CD14-positive monocyte (primary cell): Measurements from ENCODE around the gene MRTFA. TPM values are rescaled to one million over a fixed set of nuclear protein-coding genes. Genes with fewer than 3 reads are reported as not detected.

Experiments used
- DNase-seq, 3 donors: peaks; one replicate each; pipeline ENCODE4 v3.0.0-alpha.2; 2011 to 2022
- H2AFZ ChIP-seq: 2 replicates; pipeline ENCODE4 v1.6.0; 2012; ENCODE audit warnings: mild to moderate bottlenecking, low read depth, low read length, inconsistent platforms; ENCODE audit not compliant: insufficient read depth, poor library complexity, severe bottlenecking
- H3K27ac ChIP-seq, 2 donors: 1 replicate in 1 of 2; 2 replicates in 1 of 2; pipeline ENCODE4 v1.5.1; 2012 to 2013; ENCODE audit warnings: low read length in 2 of 2, control low read depth in 1 of 2, inconsistent platforms in 1 of 2, low read depth in 1 of 2, mild to moderate bottlenecking in 1 of 2
- H3K27me3 ChIP-seq, 2 donors: one replicate each; pipeline versions ENCODE4 v1.6.0 to v1.6.1; 2011 to 2013; ENCODE audit warnings: low read length in 2 of 2; ENCODE audit not compliant: control insufficient read depth in 2 of 2, insufficient read depth in 2 of 2
- H3K36me3 ChIP-seq, 2 donors: replicated peaks in 1 of 2; 1 replicate in 1 of 2; 2 replicates in 1 of 2; pipeline versions ENCODE4 v1.5.1 to v1.6.1; 2012 to 2013; ENCODE audit warnings: low read length in 2 of 2, control low read depth in 1 of 2, inconsistent platforms in 1 of 2, mild to moderate bottlenecking in 1 of 2; ENCODE audit not compliant: insufficient read depth in 2 of 2, control insufficient read depth in 1 of 2
- H3K4me1 ChIP-seq, 2 donors: 1 replicate in 1 of 2; 2 replicates in 1 of 2; pipeline versions ENCODE4 v1.5.1 to v1.6.1; 2012 to 2013; ENCODE audit warnings: low read length in 2 of 2, control low read depth in 1 of 2, inconsistent platforms in 1 of 2, mild to moderate bottlenecking in 1 of 2, moderate library complexity in 1 of 2; ENCODE audit not compliant: insufficient read depth in 2 of 2, control insufficient read depth in 1 of 2
- H3K4me2 ChIP-seq: replicated peaks from 2 replicates; pipeline ENCODE3; 2012; ENCODE audit warnings: low read length, moderate library complexity, mild to moderate bottlenecking; ENCODE audit not compliant: poor library complexity, severe bottlenecking; ENCODE audit errors: extremely low read depth
- H3K4me3 ChIP-seq, 3 experiments: fragments of 200-600 bp in 1 of 3; sonication (generic) in 1 of 3; replicated peaks in 1 of 3; 1 replicate in 2 of 3; 2 replicates in 1 of 3; pipeline ENCODE4 v1.5.1; 2011 to 2013; ENCODE audit warnings: low read length in 3 of 3, mild to moderate bottlenecking in 3 of 3, control low read depth in 2 of 3, low read depth in 2 of 3, inconsistent platforms in 1 of 3, moderate library complexity in 1 of 3
- H3K79me2 ChIP-seq: 2 replicates; pipeline ENCODE4 v1.6.0; 2012; ENCODE audit warnings: mild to moderate bottlenecking, control low read depth, inconsistent platforms, low read length, moderate library complexity; ENCODE audit not compliant: insufficient read depth
- H3K9ac ChIP-seq: 2 replicates; pipeline ENCODE4 v1.6.0; 2017; ENCODE audit warnings: low read length, mild to moderate bottlenecking; ENCODE audit not compliant: insufficient read depth, poor library complexity, severe bottlenecking
- H3K9me3 ChIP-seq, 2 donors: replicated peaks in 1 of 2; 1 replicate in 1 of 2; 2 replicates in 1 of 2; pipeline versions ENCODE4 v1.5.1 to v1.6.1; 2012 to 2013; ENCODE audit warnings: low read length in 2 of 2, control low read depth in 1 of 2; ENCODE audit not compliant: control insufficient read depth in 1 of 2, insufficient read depth in 1 of 2
- H4K20me1 ChIP-seq: 2 replicates; pipeline ENCODE4 v1.6.0; 2012; ENCODE audit warnings: mild to moderate bottlenecking, low read length, control low read depth, moderate library complexity; ENCODE audit not compliant: insufficient read depth
- H3K27ac Mint-ChIP-seq, 7 donors: one replicate each; pipeline ENCODE4 v1.8.0; 2020; ENCODE audit warnings: mild to moderate bottlenecking in 7 of 7, mixed read lengths in 7 of 7, moderate library complexity in 6 of 7, inconsistent platforms in 2 of 7
- H3K27me3 Mint-ChIP-seq, 3 donors: one replicate each; pipeline ENCODE4 v1.8.0; 2021 to 2022; ENCODE audit warnings: low read depth in 3 of 3, mild to moderate bottlenecking in 3 of 3, mixed read lengths in 3 of 3, moderate library complexity in 3 of 3, inconsistent platforms in 1 of 3
- H3K36me3 Mint-ChIP-seq, 2 donors: one replicate each; pipeline ENCODE4 v1.8.0; 2020; ENCODE audit warnings: mixed read lengths in 2 of 2, inconsistent platforms in 1 of 2, mild to moderate bottlenecking in 1 of 2
- H3K4me1 Mint-ChIP-seq: one replicate; pipeline ENCODE4 v1.8.0; 2020; ENCODE audit warnings: mild to moderate bottlenecking, mixed read lengths
- H3K4me3 Mint-ChIP-seq, 2 donors: one replicate each; pipeline ENCODE4 v1.8.0; 2020; ENCODE audit warnings: mild to moderate bottlenecking in 2 of 2, mixed read lengths in 2 of 2, moderate library complexity in 1 of 2
- H3K9me3 Mint-ChIP-seq, 7 donors: one replicate each; pipeline ENCODE4 v1.8.0; 2020 to 2022; ENCODE audit warnings: mixed read lengths in 7 of 7, mild to moderate bottlenecking in 6 of 7, moderate library complexity in 6 of 7, inconsistent platforms in 2 of 7
- CTCF ChIP-seq: fragments of 200-600 bp; IDR thresholded peaks from one replicate; pipeline ENCODE4 v1.8.0; 2022; ENCODE audit warnings: antibody characterized with exemption, mild to moderate bottlenecking
- WGBS: methylation state at CpG from one replicate; pipeline ENCODE4 v1.1.5; 2013; ENCODE audit warnings: missing lambda C conversion rate; ENCODE audit not compliant: insufficient coverage; 5-methylcytosine and 5-hydroxymethylcytosine counted together
- intact Hi-C, 2 donors: fragments of 100-400 bp; cut with micrococcal nuclease; formaldehyde crosslinking; loops; one replicate each; pipeline versions ENCODE4 v1.15.0 to v1.15.1; 2023
- polyA plus RNA-seq, 3 donors: library from polyadenylated mRNA; depleted of rRNA in 1 of 3; unstranded in 2 of 3; stranded (reverse) in 1 of 3; fragments of 300-500 nt in 2 of 3; fragments of >200 nt in 1 of 3; fragmentation: Illumina TruSeq in 2 of 3; gene quantifications; 1 replicate in 2 of 3; 2 replicates in 1 of 3; pipeline ENCODE4 v1.2.3, GENCODE V29; 2012 to 2021

The MRTFA gene
- polyA plus RNA-seq, 3 donors, result 14.1 to 33.8 (median 18.9) TPM

- Histone ChIP-seq H2AFZ (no peak overlapping the region), H3K4me3 (no peak overlapping the region), H3K27me3 (no peaks in the 10 kb centered on the region), H3K79me2 (peaks cover 97% of the 10 kb centered on the region), H3K9me3 (no peaks in the 10 kb centered on the region), H3K4me1 (peaks cover 0 to 13% of the 10 kb centered on the region in 2 donors), H3K27ac (no peak overlapping the region), H3K36me3 (no peaks in the 10 kb centered on the region), H3K9ac (no peak overlapping the region), H3K4me2 (no peak overlapping the region), H4K20me1 (peaks cover 100% of the 10 kb centered on the region)
- no peak for DNase-seq
- H3K27ac Mint-ChIP-seq, result no peak overlapping the region
- no peak for TF ChIP-seq CTCF
- intact Hi-C loops, result no loop called here
- H3K27me3 Mint-ChIP-seq, result peaks cover 0 to 2% (median 0%) of the 10 kb centered on the region in 3 donors
- H3K4me3 Mint-ChIP-seq, result no peak overlapping the region
- H3K4me1 Mint-ChIP-seq, result peaks cover 34% of the 10 kb centered on the region
- no CpG with 5 or more reads among the region's 7 CpGs for WGBS
- H3K36me3 Mint-ChIP-seq, result peaks cover 1 to 7% of the 10 kb centered on the region in 2 donors
- H3K9me3 Mint-ChIP-seq, result no peaks in the 10 kb centered on the region
Measured at GRCh38 chr22:40597526-40598430, 38.7 kb downstream of the MRTFA start.

GRCh38 chr22:40595497-40596234, 40.9 kb downstream of the MRTFA start:
- H3K36me3 Mint-ChIP-seq, result peaks cover 4 to 10% of the 10 kb centered on the region in 2 donors
- Histone ChIP-seq H3K4me3 (no peak overlapping the region), H3K9ac (no peak overlapping the region), H3K9me3 (no peaks in the 10 kb centered on the region), H3K79me2 (peaks cover 94% of the 10 kb centered on the region), H3K4me1 (peaks cover 0 to 13% of the 10 kb centered on the region in 2 donors), H3K4me2 (no peak overlapping the region), H2AFZ (no peak overlapping the region), H3K27me3 (no peaks in the 10 kb centered on the region), H3K27ac (no peak overlapping the region), H4K20me1 (peaks cover 100% of the 10 kb centered on the region), H3K36me3 (no peaks in the 10 kb centered on the region)
- TF ChIP-seq CTCF, result no peak
- peak overlapping the region in 4 of 7 donors; percentile 20 to 79 (median 41) for H3K27ac Mint-ChIP-seq
- no peaks in the 10 kb centered on the region for H3K9me3 Mint-ChIP-seq
- no CpG with 5 or more reads among the region's 2 CpGs for WGBS
- peaks cover 0 to 2% (median 0%) of the 10 kb centered on the region in 3 donors for H3K27me3 Mint-ChIP-seq
- no peak overlapping the region for H3K4me3 Mint-ChIP-seq
- intact Hi-C loops, result no loop called here
- DNase-seq, result no peak
- peaks cover 33% of the 10 kb centered on the region for H3K4me1 Mint-ChIP-seq
